AG09309 (cell line): ENCODE data around the gene POMT2.
"Not testable (repeated sequence)": the region's sequence is repeated elsewhere in the genome, so short reads cannot be mapped to it uniquely, and the experiment has no call there.

ENCODE experiments used
- DNase-seq: peaks from one replicate; pipeline ENCODE4 v3.0.0-alpha.2; 2010; ENCODE audit warnings: low read depth
- H3K4me3 ChIP-seq: 2 replicates; pipeline ENCODE4 v1.5.1; 2011; ENCODE audit warnings: mild to moderate bottlenecking, low read depth, low read length, moderate library complexity; ENCODE audit not compliant: control insufficient read depth
- CTCF ChIP-seq: IDR thresholded peaks from 2 replicates; pipeline ENCODE4 v1.5.1; 2011; ENCODE audit warnings: mild to moderate bottlenecking, low read depth, low read length, inconsistent platforms; ENCODE audit not compliant: insufficient read depth, control insufficient read depth; ENCODE audit errors: missing control alignments

Gene POMT2

GRCh38 chr14:77322250-77322902 lies 1.7 kb upstream of the POMT2 start:
- no peak overlapping the region; the same call in 1 of the 2 replicates for H3K4me3 ChIP-seq
- no peak for DNase-seq
- peak; percentile 0 for TF ChIP-seq CTCF

- no peak for TF ChIP-seq CTCF
- no peak for DNase-seq
- no peak overlapping the region for H3K4me3 ChIP-seq
Measured at GRCh38 chr14:77319422-77319821, 1.3 kb downstream of the POMT2 start.

GRCh38 chr14:77318756-77319155 lies 1.9 kb downstream of the POMT2 start:
- not testable (repeated sequence) for H3K4me3 ChIP-seq, DNase-seq

GRCh38 chr14:77318006-77318553 lies 2.6 kb downstream of the POMT2 start:
- TF ChIP-seq CTCF, result no peak
- no peak for DNase-seq
- H3K4me3 ChIP-seq, result no peak overlapping the region

GRCh38 chr14:77316872-77317301 lies 3.8 kb downstream of the POMT2 start:
- TF ChIP-seq CTCF, result no peak
- no peak for DNase-seq
- H3K4me3 ChIP-seq, result no peak overlapping the region

GRCh38 chr14:77316195-77316505 lies 4.5 kb downstream of the POMT2 start:
- no peak for TF ChIP-seq CTCF
- no peak overlapping the region for H3K4me3 ChIP-seq
- no peak for DNase-seq

- DNase-seq, result no peak
- no peak for TF ChIP-seq CTCF
- H3K4me3 ChIP-seq, result no peak overlapping the region
Measured at GRCh38 chr14:77314539-77315457, 5.9 kb downstream of the POMT2 start.
